Heart left ventricle (tissue), 16 donors: Measurements from ENCODE around the gene SLC4A1AP. TPM values are rescaled to one million over a fixed set of nuclear protein-coding genes. Genes with fewer than 3 reads are reported as not detected.
A peak's percentile ranks its signal among the peaks of the same experiment; 100 is the strongest.

Source experiments
- ATAC-seq, 4 donors: fragments of 200-7000 bp; cut with Tn5 transposase; one replicate each; pipeline ENCODE4 v1.9.1; 2020 to 2022; ENCODE audit warnings: moderate library complexity in 4 of 4, mild to moderate bottlenecking in 3 of 4, moderate number of reproducible peaks in 1 of 4
- DNase-seq, 5 donors: peaks; one replicate each; pipeline ENCODE4 v3.0.0-alpha.2; 2020
- H3K27ac ChIP-seq, 12 donors: fragments of 200-600 bp; sonication (generic) in 4 of 12; one replicate each; pipeline versions ENCODE4 v1.5.0 to v1.8.0; 2016 to 2022; ENCODE audit warnings: mild to moderate bottlenecking in 2 of 12
- H3K27me3 ChIP-seq, 9 donors: fragments of 200-600 bp; sonication (generic) in 2 of 9; one replicate each; pipeline versions ENCODE4 v1.5.1 to v1.8.0; 2016 to 2022; ENCODE audit warnings: mild to moderate bottlenecking in 3 of 9
- H3K36me3 ChIP-seq, 9 donors: fragments of 200-600 bp; sonication (generic) in 2 of 9; one replicate each; pipeline versions ENCODE4 v1.5.0 to v1.8.0; 2018 to 2022; ENCODE audit warnings: mild to moderate bottlenecking in 2 of 9
- H3K4me1 ChIP-seq, 12 donors: fragments of 200-600 bp; sonication (generic) in 4 of 12; one replicate each; pipeline versions ENCODE4 v1.5.0 to v1.8.0; 2016 to 2022; ENCODE audit warnings: mild to moderate bottlenecking in 3 of 12
- H3K4me3 ChIP-seq, 12 donors: fragments of 200-600 bp; sonication (generic) in 4 of 12; one replicate each; pipeline versions ENCODE4 v1.5.0 to v1.8.0; 2017 to 2022; ENCODE audit warnings: mild to moderate bottlenecking in 9 of 12, moderate library complexity in 4 of 12
- H3K9me3 ChIP-seq, 12 donors: fragments of 200-600 bp; sonication (generic) in 4 of 12; one replicate each; pipeline versions ENCODE4 v1.5.0 to v1.8.0; 2016 to 2022; ENCODE audit warnings: mild to moderate bottlenecking in 1 of 12
- POLR2A ChIP-seq, 2 donors: fragments of 450-650 bp; IDR thresholded peaks; one replicate each; pipeline ENCODE4 v1.6.1; 2017; ENCODE audit warnings: antibody characterized with exemption in 2 of 2, mild to moderate bottlenecking in 2 of 2, moderate library complexity in 2 of 2
- WGBS, 4 donors: extraction: QIAGEN DNeasy Blood & Tissue Kit in 2 of 4; methylation state at CpG; one replicate each; pipeline versions ENCODE4 v1.1.5 to v1.1.7; 2013 to 2018; 5-methylcytosine and 5-hydroxymethylcytosine counted together
- intact Hi-C, 10 donors: fragments of 100-400 bp; cut with DNase I; formaldehyde crosslinking; loops; one replicate each; pipeline versions ENCODE4 v1.11.1 to v1.14.2; 2022
- polyA plus RNA-seq, 2 donors: library from polyadenylated mRNA; stranded (reverse); fragments of 200-250 nt; gene quantifications; one replicate each; pipeline ENCODE4 v1.2.3, GENCODE V29; 2013
- total RNA-seq, 9 donors: library from RNA; depleted of rRNA in 2 of 9; stranded (reverse); fragments of >200 nt in 2 of 9; fragmentation: NEBNext Ultra II Directional in 3 of 9; extraction: Animal tissue kit (Norgen Biotek cat#: 25700) in 3 of 9; gene quantifications; one replicate each; pipeline versions ENCODE4 v1.1.0 to v1.2.4, GENCODE V29; 2016 to 2023
- TF ChIP-seq, protein P1 (sequence below), 12 donors: fragments of 200-600 bp; sonication (generic) in 4 of 12; IDR thresholded peaks; one replicate each; pipeline versions ENCODE4 v1.5.0 to v1.8.0; 2018 to 2022; ENCODE audit warnings: antibody characterized with exemption in 12 of 12, mild to moderate bottlenecking in 5 of 12
- donor health status: ischemic (EF 13 %, LVEDD 7.1; RV severe dilation, severe dysfunction).
- donor health status: healthy with polysubstance abuse.
- donor health status: DM: no; HTN: yes; CAD: no.
- donor health status: DM: no; HTN: no; CAD: no.
- donor health status: ischemic (EF 25% LVEDD 6.9; RV normal size, moderate dysfunction).
- donor health status: ischemic (EF 25% LVEDD 5.7; RV mildly dilated, moderate dysfunction).
- donor health status: healthy.
- donor health status: DM: yes; HTN: yes; CAD: no.
- donor health status: ischemic (EF 35%, LVEDD 5.7; RV mildly dilated, moderate dysfunction).
- donor health status: nonischemic (EF 11% LVEDD 7.7; RV severe dilation, severe dysfunction).
- donor health status: DM: yes; HTN: yes; CAD: no.
- donor health status: PGD.
- donor health status: ischemic (EF 29% LVEDD 5.4; RV normal size, mild dysfunction).
- donor health status: nonischemic (EF 23%, LVEDD 6.1; RV moderate dilation, normal function).

Gene SLC4A1AP
- total and polyA plus RNA-seq, 11 donors = 14.9 to 27.8 (median 22.4) TPM

DNA sequence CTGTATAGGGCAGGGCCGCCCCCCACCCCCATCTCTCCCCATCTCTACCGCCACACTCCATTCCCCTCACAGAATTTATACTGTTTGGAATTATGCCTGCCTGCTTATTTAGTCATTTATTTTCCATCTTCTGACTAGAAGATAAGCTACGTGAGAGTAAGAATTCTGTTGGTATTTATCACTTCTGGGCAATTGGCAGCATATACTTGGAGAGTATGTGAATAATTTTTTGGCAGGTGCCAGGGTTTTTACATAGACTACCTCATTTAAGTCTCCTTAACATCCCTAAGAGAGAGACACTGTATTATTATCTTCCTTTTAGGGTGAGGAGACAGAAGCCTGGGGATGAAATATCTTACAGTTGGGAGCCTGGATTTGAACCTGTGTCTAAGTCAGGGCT lies 45.0 kb downstream of the SLC4A1AP start:
- Histone ChIP-seq H3K36me3 (no peaks in the 10 kb centered on the region), H3K4me3 (no peak overlapping the region), H3K9me3 (no peaks in the 10 kb centered on the region), H3K27me3 (no peaks in the 10 kb centered on the region), H3K4me1 (peaks cover 0 to 49% (median 24%) of the 10 kb centered on the region in 12 donors), H3K27ac (peak overlapping the region in 1 of 12 donors; percentile 45)
- WGBS, 4 donors = 78 to 83% (median 80%) methylated on average over 3 of the region's 3 CpGs
- intact Hi-C loops = loop anchor here in 4 of 10 donors (5.0 to 10.0 kb wide), 4 partner anchors 184 to 746 kb away; partner anchors contain the start of genes FOSL2 (in 2 of the 4), BABAM2 (in 1 of the 4) and RBKS (in 1 of the 4)
- TF ChIP-seq, protein P1, sequence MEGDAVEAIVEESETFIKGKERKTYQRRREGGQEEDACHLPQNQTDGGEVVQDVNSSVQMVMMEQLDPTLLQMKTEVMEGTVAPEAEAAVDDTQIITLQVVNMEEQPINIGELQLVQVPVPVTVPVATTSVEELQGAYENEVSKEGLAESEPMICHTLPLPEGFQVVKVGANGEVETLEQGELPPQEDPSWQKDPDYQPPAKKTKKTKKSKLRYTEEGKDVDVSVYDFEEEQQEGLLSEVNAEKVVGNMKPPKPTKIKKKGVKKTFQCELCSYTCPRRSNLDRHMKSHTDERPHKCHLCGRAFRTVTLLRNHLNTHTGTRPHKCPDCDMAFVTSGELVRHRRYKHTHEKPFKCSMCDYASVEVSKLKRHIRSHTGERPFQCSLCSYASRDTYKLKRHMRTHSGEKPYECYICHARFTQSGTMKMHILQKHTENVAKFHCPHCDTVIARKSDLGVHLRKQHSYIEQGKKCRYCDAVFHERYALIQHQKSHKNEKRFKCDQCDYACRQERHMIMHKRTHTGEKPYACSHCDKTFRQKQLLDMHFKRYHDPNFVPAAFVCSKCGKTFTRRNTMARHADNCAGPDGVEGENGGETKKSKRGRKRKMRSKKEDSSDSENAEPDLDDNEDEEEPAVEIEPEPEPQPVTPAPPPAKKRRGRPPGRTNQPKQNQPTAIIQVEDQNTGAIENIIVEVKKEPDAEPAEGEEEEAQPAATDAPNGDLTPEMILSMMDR (IDR thresholded peaks at IDR 0.05) = no peak
- TF ChIP-seq POLR2A (IDR thresholded peaks at IDR 0.05) = no peak
- ATAC-seq (no peak), DNase-seq (no peak)

DNA sequence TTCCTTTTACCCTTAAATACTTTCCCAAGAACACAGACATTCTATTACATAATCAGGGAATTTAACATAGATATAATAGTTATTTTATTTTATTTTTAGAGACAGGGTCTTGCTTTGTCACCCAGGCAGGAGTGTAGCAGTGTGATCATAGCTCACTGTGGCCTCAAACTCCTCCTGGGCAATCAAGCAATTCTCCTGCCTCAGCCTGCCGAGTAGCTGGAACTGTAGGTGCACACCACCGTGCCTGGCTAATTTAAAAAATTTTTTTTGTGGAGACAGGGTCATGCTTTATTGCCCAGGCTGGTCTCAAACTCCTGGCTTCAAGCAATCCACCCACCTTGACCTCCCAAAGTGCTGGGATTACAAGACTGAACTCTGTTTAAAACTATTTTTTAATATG lies 45.6 kb downstream of the SLC4A1AP start:
- whole genome bisulfite sequencing, 4 donors = 27 to 56% (median 47%) methylated on average over 2 of the region's 2 CpGs
- no peaks in the 10 kb centered on the region for H3K9me3 ChIP-seq
- peaks cover 0 to 44% (median 24%) of the 10 kb centered on the region in 12 donors for H3K4me1 ChIP-seq
- intact Hi-C loops = loop anchor here in 4 of 10 donors (5.0 to 10.0 kb wide), 4 partner anchors 183 to 745 kb away; partner anchors contain the start of genes FOSL2 (in 2 of the 4), BABAM2 (in 1 of the 4) and RBKS (in 1 of the 4)
- peak overlapping the region in 3 of 12 donors; percentile 1 to 45 (median 30) for H3K27ac ChIP-seq
- DNase-seq (no peak), ATAC-seq (no peak)
- no peaks in the 10 kb centered on the region for H3K27me3 ChIP-seq
- H3K4me3 ChIP-seq = no peak overlapping the region
- no peaks in the 10 kb centered on the region for H3K36me3 ChIP-seq
- TF ChIP-seq, protein P1 (IDR thresholded peaks at IDR 0.05) = no peak
- no peak for TF ChIP-seq POLR2A (IDR thresholded peaks at IDR 0.05)

DNA sequence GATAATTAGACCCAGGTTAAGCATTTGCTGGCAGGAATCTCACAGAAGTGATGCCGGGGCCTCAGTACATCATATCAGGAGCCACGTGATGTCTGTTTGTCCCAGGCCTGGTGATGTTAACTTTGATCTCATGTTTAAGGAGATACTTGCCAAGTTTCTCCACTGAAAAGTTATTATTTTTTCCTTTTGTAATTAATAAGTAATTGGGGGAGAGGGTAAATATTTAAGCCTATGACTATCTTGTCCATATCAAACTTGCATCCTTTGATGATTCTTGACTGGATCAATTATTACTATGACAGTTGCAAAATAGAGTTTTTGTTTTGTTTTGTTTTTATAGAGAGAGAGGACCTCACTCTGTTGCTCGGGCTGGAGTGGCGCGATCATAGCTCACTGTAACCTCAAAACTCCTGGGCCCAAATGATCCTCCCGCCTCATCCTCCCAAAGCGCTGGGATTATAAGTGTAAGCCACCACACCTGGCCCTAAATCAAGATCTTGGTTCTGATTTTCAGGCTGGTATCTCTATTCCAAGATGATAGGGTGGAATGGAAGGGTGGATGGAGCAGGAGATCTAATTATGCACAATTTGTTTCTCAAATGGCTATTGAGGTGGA lies 46.4 kb downstream of the SLC4A1AP start:
- Histone ChIP-seq H3K36me3 (no peaks in the 10 kb centered on the region), H3K9me3 (no peaks in the 10 kb centered on the region), H3K27ac (peak overlapping the region in 2 of 12 donors; percentile 7 to 30), H3K27me3 (peaks cover 0 to 3% (median 0%) of the 10 kb centered on the region in 9 donors), H3K4me3 (no peak overlapping the region), H3K4me1 (peaks cover 0 to 50% (median 30%) of the 10 kb centered on the region in 12 donors)
- ATAC-seq = no peak
- no peak for DNase-seq
- TF ChIP-seq POLR2A (IDR thresholded peaks at IDR 0.05) = no peak
- TF ChIP-seq, protein P1 (IDR thresholded peaks at IDR 0.05) = no peak
- WGBS, 4 donors = 81 to 85% (median 84%) methylated on average over 7 of the region's 7 CpGs
- intact Hi-C loops = loop anchor here in 4 of 10 donors (5.0 to 10.0 kb wide), 4 partner anchors 182 to 745 kb away; partner anchors contain the start of genes FOSL2 (in 2 of the 4), BABAM2 (in 1 of the 4) and RBKS (in 1 of the 4)

DNA sequence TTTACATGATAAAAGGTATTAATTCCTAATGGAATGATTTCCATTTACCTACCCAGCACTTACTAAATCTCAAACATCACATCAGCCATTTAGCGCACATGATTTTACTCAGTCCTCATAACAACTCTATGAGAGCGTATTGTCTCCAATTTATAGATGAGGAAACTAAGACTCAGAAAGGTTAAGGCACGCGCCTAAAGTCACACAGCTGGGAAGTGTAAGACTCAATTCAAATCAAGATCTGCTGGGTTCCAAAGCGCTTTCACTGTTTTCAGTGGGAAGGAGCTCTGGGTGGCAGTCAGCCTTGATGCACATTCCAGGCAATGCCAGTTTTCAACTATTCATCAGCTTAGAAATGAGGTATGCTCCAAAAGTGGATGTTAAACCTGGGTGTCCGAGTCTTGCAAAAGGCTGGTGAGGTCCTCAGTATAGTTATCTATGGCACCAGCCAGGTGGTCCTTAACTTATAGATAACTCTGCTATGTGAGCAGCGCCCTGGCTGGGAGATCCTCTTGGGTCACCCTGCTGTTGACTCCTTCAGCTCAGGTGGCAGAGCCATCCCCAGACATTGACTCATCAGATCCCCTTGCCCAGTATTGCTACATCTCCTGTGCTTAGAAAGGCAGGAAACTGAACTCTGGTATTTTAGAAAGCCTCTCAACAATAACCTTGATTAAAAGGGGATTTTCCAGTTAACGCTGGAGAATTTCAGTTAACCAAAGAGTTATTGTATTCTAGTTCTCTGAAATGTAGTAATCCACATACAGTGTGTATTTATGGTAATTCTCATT lies 47.1 kb downstream of the SLC4A1AP start:
- peak overlapping the region in 2 of 12 donors; percentile 7 to 37 for H3K27ac ChIP-seq
- no peaks in the 10 kb centered on the region for H3K36me3 ChIP-seq
- peaks cover 0 to 8% (median 0%) of the 10 kb centered on the region in 9 donors for H3K27me3 ChIP-seq
- DNase-seq (no peak), ATAC-seq (no peak)
- H3K4me3 ChIP-seq = no peak overlapping the region
- no peak for TF ChIP-seq POLR2A (IDR thresholded peaks at IDR 0.05)
- TF ChIP-seq, protein P1 (IDR thresholded peaks at IDR 0.05) = no peak
- H3K9me3 ChIP-seq = no peaks in the 10 kb centered on the region
- intact Hi-C loops = no loop called here
- 80 to 90% (median 88%) methylated on average over 8 of the region's 8 CpGs for WGBS, 4 donors
- H3K4me1 ChIP-seq = peaks cover 0 to 51% (median 31%) of the 10 kb centered on the region in 12 donors
